Cerebellar cortex (tissue), 1 donor: ENCODE measurements around the gene SOS2.
"Not testable (repeated sequence)": the region's sequence is repeated elsewhere in the genome, so short reads cannot be mapped to it uniquely, and the experiment has no call there.

Source experiments
- DNase-seq: peaks from one replicate; pipeline ENCODE4 v3.0.0-alpha.2; 2015; ENCODE audit warnings: low spot score

The SOS2 gene

GRCh38 chr14:50225974-50226297 lies 5.4 kb downstream of the SOS2 start:
- DNase-seq = no peak

GRCh38 chr14:50225067-50225973 lies 6.1 kb downstream of the SOS2 start:
- peak; percentile 8 for DNase-seq

GRCh38 chr14:50222055-50222613 lies 9.2 kb downstream of the SOS2 start:
- no peak for DNase-seq

- no peak for DNase-seq
Observed at GRCh38 chr14:50218501-50218900, 12.9 kb downstream of the SOS2 start.

GRCh38 chr14:50215416-50215815 lies 16.0 kb downstream of the SOS2 start:
- DNase-seq = no peak

GRCh38 chr14:50213795-50214194 lies 17.6 kb downstream of the SOS2 start:
- DNase-seq = no peak

- DNase-seq = no peak
Observed at GRCh38 chr14:50212726-50213125, 18.7 kb downstream of the SOS2 start.

- DNase-seq = no peak
Observed at GRCh38 chr14:50210074-50210473, 21.3 kb downstream of the SOS2 start.

- no peak for DNase-seq
Observed at GRCh38 chr14:50198499-50198898, 32.9 kb downstream of the SOS2 start.

GRCh38 chr14:50191499-50191898 lies 39.9 kb downstream of the SOS2 start:
- DNase-seq = no peak

- no peak for DNase-seq
Observed at GRCh38 chr14:50186107-50186506, 45.3 kb downstream of the SOS2 start.

GRCh38 chr14:50173891-50174290 lies 57.5 kb downstream of the SOS2 start:
- DNase-seq = no peak

- no peak for DNase-seq
Observed at GRCh38 chr14:50171895-50172294, 59.5 kb downstream of the SOS2 start.

GRCh38 chr14:50167381-50167780 lies 64.0 kb downstream of the SOS2 start:
- not testable (repeated sequence) for DNase-seq

GRCh38 chr14:50156111-50156510 lies 75.3 kb downstream of the SOS2 start:
- DNase-seq = no peak

GRCh38 chr14:50148799-50149198 lies 82.6 kb downstream of the SOS2 start:
- no peak for DNase-seq

- no peak for DNase-seq
Observed at GRCh38 chr14:50139192-50139591, 92.2 kb downstream of the SOS2 start.

GRCh38 chr14:50127802-50128201 lies 103.6 kb downstream of the SOS2 start:
- DNase-seq = no peak

GRCh38 chr14:50123062-50123461 lies 108.3 kb downstream of the SOS2 start:
- no peak for DNase-seq

- DNase-seq = no peak
Observed at GRCh38 chr14:50122291-50122690, 109.1 kb downstream of the SOS2 start.

GRCh38 chr14:50121486-50121885 lies 109.9 kb downstream of the SOS2 start:
- DNase-seq = no peak

GRCh38 chr14:50117456-50117855 lies 113.9 kb downstream of the SOS2 start:
- no peak for DNase-seq

GRCh38 chr14:50116966-50117365 lies 114.4 kb downstream of the SOS2 start:
- DNase-seq = no peak
